ENCODE measurements around the gene FZD8.

Gene FZD8

DNA sequence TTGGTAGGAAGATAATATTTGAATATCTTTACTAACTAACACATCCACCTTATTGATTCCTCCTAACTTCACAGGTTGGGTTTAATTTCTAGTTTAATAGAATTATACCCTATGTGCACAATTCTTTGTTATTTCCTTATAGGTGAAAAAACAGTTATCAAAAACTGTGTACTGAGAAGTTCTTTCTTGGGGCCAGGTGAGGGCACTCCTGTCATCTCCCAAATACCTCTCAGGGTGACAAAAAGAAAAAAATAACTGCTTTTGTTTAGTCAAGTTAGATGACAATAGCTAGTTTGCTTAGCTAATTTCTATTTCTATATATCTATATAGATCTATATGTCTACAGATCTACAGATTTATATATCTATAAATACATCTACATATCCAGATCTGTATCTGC, 10.1 kb downstream of the FZD8 start:
- no peak overlapping the region for H3K27ac ChIP-seq (ENCODE audit: extremely low read depth, low read depth, low read length)
- no peaks in the 10 kb centered on the region for H3K4me1 ChIP-seq (ENCODE audit: control insufficient read depth, insufficient read depth, low read length)
- H3K9me3 ChIP-seq (ENCODE audit: control insufficient read depth, insufficient read depth, low read depth, low read length), result no peaks in the 10 kb centered on the region
- no peak for TF ChIP-seq PRDM1 (tag by site-specific recombination; IDR thresholded peaks at IDR 0.05)
- POLR2A ChIA-PET, result no interaction called here
- CTCF ChIA-PET, result interaction anchor here (1.8 to 2.4 kb wide), 2 partner anchors 1093 to 1148 kb away, joined by 10 read pairs; no protein-coding TSS in a partner anchor
- no peaks in the 10 kb centered on the region for H3K36me3 ChIP-seq (ENCODE audit: control insufficient read depth in 2 of 2, insufficient read depth in 1 of 2, low read length in 2 of 2)
- H3K4me3 ChIP-seq (ENCODE audit: low read depth, low read length), result no peak overlapping the region

DNA sequence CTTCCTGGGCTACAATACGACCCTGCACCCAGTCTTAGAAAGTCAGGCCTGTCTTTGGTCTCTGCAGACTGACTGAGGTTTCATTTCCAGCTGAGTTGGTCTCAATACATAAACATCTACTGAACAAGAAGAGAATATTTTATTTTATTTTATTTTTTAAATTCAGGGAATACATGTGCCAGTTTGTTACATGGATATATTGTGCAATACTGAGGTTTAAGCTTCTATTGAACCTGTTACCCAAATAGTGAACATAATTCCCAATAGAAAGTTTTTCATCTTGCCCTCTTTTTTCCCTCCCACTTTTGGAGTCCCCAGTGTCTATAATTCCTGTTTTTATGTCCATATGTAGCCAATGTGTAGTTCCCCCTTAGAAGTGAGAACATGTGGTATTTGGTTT, 10.7 kb downstream of the FZD8 start:
- no peak for TF ChIP-seq OSR2 (tag by site-specific recombination; IDR thresholded peaks at IDR 0.05)
- ChIA-PET CTCF (interaction anchor here (0.5 to 1.0 kb wide), 2 partner anchors 18 to 25 kb away, joined by 3 read pairs; no protein-coding TSS in a partner anchor), POLR2A (no interaction called here)

DNA sequence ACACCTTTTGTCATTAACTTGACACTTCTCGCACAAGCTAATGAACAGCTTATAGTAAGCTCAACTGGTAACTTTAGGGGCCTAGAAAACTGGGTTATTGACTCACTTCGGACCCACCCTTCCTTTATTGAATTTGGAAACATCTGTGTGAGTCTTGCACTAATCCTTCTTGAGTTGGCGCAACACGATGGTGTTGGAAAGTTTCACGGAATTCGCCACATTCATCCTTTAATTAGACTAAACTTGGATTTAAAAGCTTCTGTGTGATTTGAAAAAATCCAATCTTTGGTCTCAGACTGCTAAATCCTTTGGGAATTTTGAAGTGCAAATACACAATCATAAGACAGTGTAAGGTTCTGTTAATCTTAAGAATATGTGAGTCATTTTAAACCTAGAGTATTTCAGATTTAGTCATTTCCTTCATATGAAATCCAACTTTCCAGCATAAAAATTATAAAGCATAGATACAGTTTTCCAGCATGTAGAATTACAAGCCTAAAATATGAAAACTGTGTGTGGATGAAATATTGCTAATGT, 15.1 kb downstream of the FZD8 start:
- H3K9me3 ChIP-seq (ENCODE audit: control insufficient read depth, insufficient read depth, low read depth, low read length), result no peaks in the 10 kb centered on the region
- no peaks in the 10 kb centered on the region for H3K4me1 ChIP-seq (ENCODE audit: control insufficient read depth, insufficient read depth, low read length)
- TF ChIP-seq GLI4 (tag by site-specific recombination; IDR thresholded peaks at IDR 0.05) (no peak), MEIS1 (CRISPR knock-in tag; IDR thresholded peaks at IDR 0.05; ENCODE audit: borderline replicate concordance) (no peak), ZFP37 (tag by site-specific recombination; IDR thresholded peaks at IDR 0.05) (no peak), ZNF169 (tag by site-specific recombination; IDR thresholded peaks at IDR 0.05) (no peak)
- H3K27ac ChIP-seq (ENCODE audit: extremely low read depth, low read depth, low read length), result no peak overlapping the region
- H3K4me3 ChIP-seq (ENCODE audit: low read depth, low read length), result no peak overlapping the region
- CTCF ChIA-PET, result interaction anchor here (0.6 to 1.0 kb wide), 3 partner anchors 9 to 1065 kb away, joined by 3 to 4 read pairs (median 3); no protein-coding TSS in a partner anchor
- no peaks in the 10 kb centered on the region for H3K36me3 ChIP-seq (ENCODE audit: control insufficient read depth in 2 of 2, insufficient read depth in 1 of 2, low read length in 2 of 2)
- POLR2A ChIA-PET, result no interaction called here

More for the DNA sequence above, 10.7 kb downstream of the FZD8 start:
- no peaks in the 10 kb centered on the region for H3K4me1 ChIP-seq (ENCODE audit: control insufficient read depth, insufficient read depth, low read length)
- no peak overlapping the region for H3K27ac ChIP-seq (ENCODE audit: extremely low read depth, low read depth, low read length)
- H3K9me3 ChIP-seq (ENCODE audit: control insufficient read depth, insufficient read depth, low read depth, low read length), result no peaks in the 10 kb centered on the region
- no peaks in the 10 kb centered on the region for H3K36me3 ChIP-seq (ENCODE audit: control insufficient read depth in 2 of 2, insufficient read depth in 1 of 2, low read length in 2 of 2)
- H3K4me3 ChIP-seq (ENCODE audit: low read depth, low read length), result no peak overlapping the region

DNA sequence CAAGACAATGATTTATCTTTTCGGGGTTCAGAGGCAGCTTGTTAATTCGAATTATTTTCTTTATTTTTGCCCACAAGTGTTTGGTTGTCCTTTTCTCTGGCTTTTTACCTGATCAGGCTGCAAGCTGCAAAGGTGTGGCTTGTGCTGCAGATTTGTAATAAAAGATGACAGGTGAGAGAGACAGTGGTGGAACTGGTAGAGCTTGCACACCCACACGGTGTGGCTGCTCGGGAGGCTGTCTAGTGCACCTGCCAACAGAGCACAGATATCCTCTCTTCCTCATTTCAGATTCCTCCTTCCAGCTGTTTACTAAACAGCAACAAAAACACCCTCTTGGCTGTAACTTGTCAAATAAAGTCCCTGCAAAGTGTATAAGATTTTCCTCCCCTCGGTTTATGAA, 27.8 kb downstream of the FZD8 start:
- POLR2A ChIA-PET, result no interaction called here
- no peak overlapping the region for H3K27ac ChIP-seq (ENCODE audit: extremely low read depth, low read depth, low read length)
- TF ChIP-seq SETDB1 (IDR thresholded peaks at IDR 0.05; ENCODE audit: insufficient read length, low read length) (no peak), ZNF157 (tag by site-specific recombination; IDR thresholded peaks at IDR 0.05) (no peak), BCL11B (tag by site-specific recombination; IDR thresholded peaks at IDR 0.05; ENCODE audit: low read depth) (no peak), ZNF394 (tag by site-specific recombination; IDR thresholded peaks at IDR 0.05; ENCODE audit: borderline replicate concordance) (no peak), ZNF426 (tag by site-specific recombination; IDR thresholded peaks at IDR 0.05) (no peak), ZNF174 (tag by site-specific recombination; IDR thresholded peaks at IDR 0.05) (no peak), ZNF391 (tag by site-specific recombination; IDR thresholded peaks at IDR 0.05; ENCODE audit: borderline replicate concordance, low read depth) (no peak), YY2 (tag by site-specific recombination; IDR thresholded peaks at IDR 0.05) (no peak), ZNF785 (tag by site-specific recombination; IDR thresholded peaks at IDR 0.05) (no peak), ZNF768 (tag by site-specific recombination; IDR thresholded peaks at IDR 0.05) (no peak), PRDM1 (tag by site-specific recombination; IDR thresholded peaks at IDR 0.05) (no peak)
- TF ChIP-seq, protein P1, sequence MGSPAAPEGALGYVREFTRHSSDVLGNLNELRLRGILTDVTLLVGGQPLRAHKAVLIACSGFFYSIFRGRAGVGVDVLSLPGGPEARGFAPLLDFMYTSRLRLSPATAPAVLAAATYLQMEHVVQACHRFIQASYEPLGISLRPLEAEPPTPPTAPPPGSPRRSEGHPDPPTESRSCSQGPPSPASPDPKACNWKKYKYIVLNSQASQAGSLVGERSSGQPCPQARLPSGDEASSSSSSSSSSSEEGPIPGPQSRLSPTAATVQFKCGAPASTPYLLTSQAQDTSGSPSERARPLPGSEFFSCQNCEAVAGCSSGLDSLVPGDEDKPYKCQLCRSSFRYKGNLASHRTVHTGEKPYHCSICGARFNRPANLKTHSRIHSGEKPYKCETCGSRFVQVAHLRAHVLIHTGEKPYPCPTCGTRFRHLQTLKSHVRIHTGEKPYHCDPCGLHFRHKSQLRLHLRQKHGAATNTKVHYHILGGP (tag by site-specific recombination; IDR thresholded peaks at IDR 0.05), result no peak
- TF ChIP-seq, protein P2, sequence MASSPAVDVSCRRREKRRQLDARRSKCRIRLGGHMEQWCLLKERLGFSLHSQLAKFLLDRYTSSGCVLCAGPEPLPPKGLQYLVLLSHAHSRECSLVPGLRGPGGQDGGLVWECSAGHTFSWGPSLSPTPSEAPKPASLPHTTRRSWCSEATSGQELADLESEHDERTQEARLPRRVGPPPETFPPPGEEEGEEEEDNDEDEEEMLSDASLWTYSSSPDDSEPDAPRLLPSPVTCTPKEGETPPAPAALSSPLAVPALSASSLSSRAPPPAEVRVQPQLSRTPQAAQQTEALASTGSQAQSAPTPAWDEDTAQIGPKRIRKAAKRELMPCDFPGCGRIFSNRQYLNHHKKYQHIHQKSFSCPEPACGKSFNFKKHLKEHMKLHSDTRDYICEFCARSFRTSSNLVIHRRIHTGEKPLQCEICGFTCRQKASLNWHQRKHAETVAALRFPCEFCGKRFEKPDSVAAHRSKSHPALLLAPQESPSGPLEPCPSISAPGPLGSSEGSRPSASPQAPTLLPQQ (tag by site-specific recombination; IDR thresholded peaks at IDR 0.05), result no peak
- TF ChIP-seq, protein P3, sequence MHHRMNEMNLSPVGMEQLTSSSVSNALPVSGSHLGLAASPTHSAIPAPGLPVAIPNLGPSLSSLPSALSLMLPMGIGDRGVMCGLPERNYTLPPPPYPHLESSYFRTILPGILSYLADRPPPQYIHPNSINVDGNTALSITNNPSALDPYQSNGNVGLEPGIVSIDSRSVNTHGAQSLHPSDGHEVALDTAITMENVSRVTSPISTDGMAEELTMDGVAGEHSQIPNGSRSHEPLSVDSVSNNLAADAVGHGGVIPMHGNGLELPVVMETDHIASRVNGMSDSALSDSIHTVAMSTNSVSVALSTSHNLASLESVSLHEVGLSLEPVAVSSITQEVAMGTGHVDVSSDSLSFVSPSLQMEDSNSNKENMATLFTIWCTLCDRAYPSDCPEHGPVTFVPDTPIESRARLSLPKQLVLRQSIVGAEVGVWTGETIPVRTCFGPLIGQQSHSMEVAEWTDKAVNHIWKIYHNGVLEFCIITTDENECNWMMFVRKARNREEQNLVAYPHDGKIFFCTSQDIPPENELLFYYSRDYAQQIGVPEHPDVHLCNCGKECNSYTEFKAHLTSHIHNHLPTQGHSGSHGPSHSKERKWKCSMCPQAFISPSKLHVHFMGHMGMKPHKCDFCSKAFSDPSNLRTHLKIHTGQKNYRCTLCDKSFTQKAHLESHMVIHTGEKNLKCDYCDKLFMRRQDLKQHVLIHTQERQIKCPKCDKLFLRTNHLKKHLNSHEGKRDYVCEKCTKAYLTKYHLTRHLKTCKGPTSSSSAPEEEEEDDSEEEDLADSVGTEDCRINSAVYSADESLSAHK (tag by site-specific recombination; IDR thresholded peaks at IDR 0.05), result no peak
- TF ChIP-seq, protein P4, sequence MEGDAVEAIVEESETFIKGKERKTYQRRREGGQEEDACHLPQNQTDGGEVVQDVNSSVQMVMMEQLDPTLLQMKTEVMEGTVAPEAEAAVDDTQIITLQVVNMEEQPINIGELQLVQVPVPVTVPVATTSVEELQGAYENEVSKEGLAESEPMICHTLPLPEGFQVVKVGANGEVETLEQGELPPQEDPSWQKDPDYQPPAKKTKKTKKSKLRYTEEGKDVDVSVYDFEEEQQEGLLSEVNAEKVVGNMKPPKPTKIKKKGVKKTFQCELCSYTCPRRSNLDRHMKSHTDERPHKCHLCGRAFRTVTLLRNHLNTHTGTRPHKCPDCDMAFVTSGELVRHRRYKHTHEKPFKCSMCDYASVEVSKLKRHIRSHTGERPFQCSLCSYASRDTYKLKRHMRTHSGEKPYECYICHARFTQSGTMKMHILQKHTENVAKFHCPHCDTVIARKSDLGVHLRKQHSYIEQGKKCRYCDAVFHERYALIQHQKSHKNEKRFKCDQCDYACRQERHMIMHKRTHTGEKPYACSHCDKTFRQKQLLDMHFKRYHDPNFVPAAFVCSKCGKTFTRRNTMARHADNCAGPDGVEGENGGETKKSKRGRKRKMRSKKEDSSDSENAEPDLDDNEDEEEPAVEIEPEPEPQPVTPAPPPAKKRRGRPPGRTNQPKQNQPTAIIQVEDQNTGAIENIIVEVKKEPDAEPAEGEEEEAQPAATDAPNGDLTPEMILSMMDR (tag by site-specific recombination; IDR thresholded peaks at IDR 0.05), result no peak

More for the DNA sequence above, 27.8 kb downstream of the FZD8 start:
- no peak overlapping the region for H3K4me3 ChIP-seq (ENCODE audit: low read depth, low read length)
- CTCF ChIA-PET, result interaction anchor here (0.7 to 2.2 kb wide), 12 partner anchors 8 to 1652 kb away, joined by 3 to 6 read pairs (median 3); partner anchors contain the start of gene GJD4
- H3K36me3 ChIP-seq (ENCODE audit: control insufficient read depth in 2 of 2, insufficient read depth in 1 of 2, low read length in 2 of 2), result no peaks in the 10 kb centered on the region
- H3K9me3 ChIP-seq (ENCODE audit: control insufficient read depth, insufficient read depth, low read depth, low read length), result no peaks in the 10 kb centered on the region
- H3K4me1 ChIP-seq (ENCODE audit: control insufficient read depth, insufficient read depth, low read length), result no peaks in the 10 kb centered on the region
